RWPE2 (cell line): ENCODE measurements around the gene CDKN2D.
"Not testable (repeated sequence)": the region's sequence is repeated elsewhere in the genome, so short reads cannot be mapped to it uniquely, and the experiment has no call there.

Source experiments
- ATAC-seq: fragments of 200-7000 bp; cut with Tn5 transposase; 3 replicates; pipeline ENCODE4 v1.9.1; 2021; ENCODE audit warnings: low read depth
- DNase-seq: peaks from one replicate; pipeline ENCODE4 v3.0.0-alpha.2; 2020; ENCODE audit warnings: low spot score
- H3K27ac ChIP-seq: fragments of 450-650 bp; 2 replicates; pipeline ENCODE4 v1.5.1; 2017; ENCODE audit warnings: mild to moderate bottlenecking; ENCODE audit not compliant: poor library complexity, severe bottlenecking
- H3K27me3 ChIP-seq: fragments of 250-450 bp; sonication (Bioruptor Pico); 2 replicates; pipeline ENCODE4 v1.5.1; 2021; ENCODE audit warnings: mild to moderate bottlenecking, moderate library complexity; ENCODE audit not compliant: insufficient read depth, poor library complexity, severe bottlenecking
- H3K36me3 ChIP-seq: fragments of 250-450 bp; sonication (Bioruptor Pico); 2 replicates; pipeline ENCODE4 v1.5.1; 2020; ENCODE audit warnings: low read depth, mild to moderate bottlenecking, moderate library complexity
- H3K4me1 ChIP-seq: fragments of 250-450 bp; sonication (Bioruptor Pico); 2 replicates; pipeline ENCODE4 v1.5.1; 2021; ENCODE audit warnings: mild to moderate bottlenecking, moderate library complexity; ENCODE audit not compliant: insufficient read depth, poor library complexity, severe bottlenecking
- H3K4me3 ChIP-seq: fragments of 250-450 bp; sonication (Bioruptor Pico); 2 replicates; pipeline ENCODE4 v1.5.1; 2021; ENCODE audit warnings: mild to moderate bottlenecking, moderate library complexity; ENCODE audit not compliant: severe bottlenecking
- H3K9me3 ChIP-seq: fragments of 250-450 bp; sonication (Bioruptor Pico); 2 replicates; pipeline ENCODE4 v1.5.1; 2021; ENCODE audit warnings: mild to moderate bottlenecking, moderate library complexity; ENCODE audit not compliant: severe bottlenecking
- CTCF ChIP-seq: fragments of 450-650 bp; IDR thresholded peaks from one replicate; pipeline ENCODE4 v1.5.1; 2017; ENCODE audit warnings: mild to moderate bottlenecking, moderate library complexity; ENCODE audit not compliant: poor library complexity, severe bottlenecking

Gene CDKN2D

GRCh38 chr19:10543420-10544241, 25.1 kb downstream of the CDKN2D start, which contains the start of gene ATG4D:
Gene ATG4D (plus strand): TSS chr19:10543904. CDS start chr19:10544091, 187 bp downstream.
- peak within 1 kb of the TSS; percentile 43 for H3K27ac ChIP-seq
- H3K36me3 ChIP-seq, result peaks cover 23% of the 10 kb centered on the region
- peaks cover 6% of the 10 kb centered on the region for H3K4me1 ChIP-seq
- H3K9me3 ChIP-seq, result no peaks in the 10 kb centered on the region
- ATAC-seq (peak; percentile 81), DNase-seq (peak; percentile 88)
- peak within 1 kb of the TSS; percentile 95 for H3K4me3 ChIP-seq
- H3K27me3 ChIP-seq, result no peaks in the 10 kb centered on the region
- TF ChIP-seq CTCF, result no peak

DNA sequence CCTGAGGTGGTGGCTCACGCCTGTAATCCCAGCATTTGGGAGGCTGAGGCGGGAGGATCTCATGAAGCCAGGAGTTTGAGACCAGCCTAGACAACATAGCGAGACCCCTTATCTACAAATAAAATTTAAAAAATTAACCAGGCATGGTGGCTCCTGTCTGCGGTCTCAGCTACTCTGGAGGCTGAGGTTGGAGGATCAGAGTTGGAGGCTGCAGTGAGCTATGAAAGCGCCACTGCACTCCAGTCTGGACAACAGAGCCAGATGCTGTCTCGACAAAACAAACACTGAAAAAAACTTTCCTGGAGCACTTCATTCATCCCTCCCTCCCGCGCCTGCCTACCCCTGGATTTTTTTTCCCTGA, 25.7 kb downstream of the CDKN2D start:
- Histone ChIP-seq H3K4me3 (peak overlapping the region; percentile 95), H3K27ac (no peak overlapping the region), H3K27me3 (no peaks in the 10 kb centered on the region), H3K9me3 (no peaks in the 10 kb centered on the region), H3K4me1 (peaks cover 6% of the 10 kb centered on the region), H3K36me3 (peaks cover 17% of the 10 kb centered on the region)
- no peak for TF ChIP-seq CTCF
- no peak for DNase-seq
- no peak for ATAC-seq

DNA sequence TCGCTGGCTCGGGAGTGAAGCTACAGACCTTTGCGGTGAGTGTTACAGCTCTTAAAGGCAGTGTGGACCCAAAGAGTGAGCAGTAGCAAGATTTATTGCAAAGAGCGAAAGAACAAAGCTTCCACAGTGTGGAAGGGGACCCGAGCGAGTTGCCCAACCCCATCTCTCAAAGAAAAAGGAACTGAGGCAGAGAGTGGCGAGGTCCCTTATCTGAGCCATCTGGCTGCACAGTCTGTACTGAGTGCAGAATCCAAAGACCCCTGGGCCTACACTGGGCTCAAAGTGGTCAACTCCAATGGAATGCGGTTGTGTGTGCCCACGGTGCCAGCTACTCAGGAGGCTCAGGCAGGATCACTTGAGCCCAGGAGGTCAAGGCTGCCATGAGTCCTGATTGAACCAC, 29.8 kb downstream of the CDKN2D start:
- not testable (repeated sequence) for DNase-seq, H3K27ac ChIP-seq, H3K36me3 ChIP-seq, ATAC-seq, H3K27me3 ChIP-seq, H3K4me3 ChIP-seq, H3K9me3 ChIP-seq
- peaks cover 11% of the 10 kb centered on the region for H3K4me1 ChIP-seq

DNA sequence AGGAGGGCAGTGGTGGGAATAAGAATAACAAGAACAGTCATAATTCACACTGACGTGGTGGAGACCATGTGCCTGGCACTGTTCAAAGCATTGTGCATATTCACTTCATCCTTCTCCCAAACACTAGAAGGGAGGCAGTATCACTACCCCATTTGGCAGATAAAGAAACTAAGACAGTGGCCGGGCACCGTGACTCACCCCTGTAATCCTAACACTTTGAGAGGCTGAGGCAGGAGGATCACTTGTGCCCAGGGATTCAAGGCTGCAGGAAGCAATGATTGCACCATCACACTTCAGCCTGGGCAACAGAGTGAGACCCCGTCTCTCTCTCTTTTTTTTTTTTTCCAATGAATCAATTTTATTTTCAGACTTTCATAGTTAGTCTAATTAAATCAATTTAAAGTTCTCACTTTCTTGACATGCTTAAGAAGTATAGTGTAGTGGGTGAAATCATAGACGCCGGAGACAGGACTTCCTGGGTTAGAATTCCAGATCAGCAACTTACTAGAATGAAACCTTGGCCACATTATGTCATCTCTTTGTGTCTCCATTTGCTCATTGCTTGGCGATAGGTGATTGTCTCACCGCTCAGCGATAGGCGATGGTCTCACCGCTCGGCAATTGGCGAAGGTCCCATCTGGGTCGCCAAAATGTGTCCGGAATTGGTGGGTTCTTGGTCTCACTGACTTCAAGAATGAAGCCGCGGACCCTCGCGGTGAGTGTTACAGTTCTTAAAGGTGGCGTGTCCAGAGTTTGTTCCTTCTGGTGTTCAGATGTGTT, 30.4 kb downstream of the CDKN2D start:
- no peak overlapping the region for H3K27ac ChIP-seq
- no peaks in the 10 kb centered on the region for H3K9me3 ChIP-seq
- H3K4me3 ChIP-seq, result no peak overlapping the region
- H3K27me3 ChIP-seq, result no peaks in the 10 kb centered on the region
- peaks cover 15% of the 10 kb centered on the region for H3K4me1 ChIP-seq
- no peak for DNase-seq
- TF ChIP-seq CTCF, result no peak
- H3K36me3 ChIP-seq, result no peaks in the 10 kb centered on the region
- no peak for ATAC-seq

GRCh38 chr19:10537668-10538067, 31.1 kb downstream of the CDKN2D start:
- Histone ChIP-seq H3K4me3 (no peak overlapping the region), H3K9me3 (no peaks in the 10 kb centered on the region), H3K27ac (no peak overlapping the region), H3K4me1 (peaks cover 17% of the 10 kb centered on the region), H3K27me3 (no peaks in the 10 kb centered on the region), H3K36me3 (no peaks in the 10 kb centered on the region)
- DNase-seq (no peak), ATAC-seq (no peak)
- TF ChIP-seq CTCF, result no peak
